Measurements from ENCODE around the gene UBR3.

UBR3 gene

DNA sequence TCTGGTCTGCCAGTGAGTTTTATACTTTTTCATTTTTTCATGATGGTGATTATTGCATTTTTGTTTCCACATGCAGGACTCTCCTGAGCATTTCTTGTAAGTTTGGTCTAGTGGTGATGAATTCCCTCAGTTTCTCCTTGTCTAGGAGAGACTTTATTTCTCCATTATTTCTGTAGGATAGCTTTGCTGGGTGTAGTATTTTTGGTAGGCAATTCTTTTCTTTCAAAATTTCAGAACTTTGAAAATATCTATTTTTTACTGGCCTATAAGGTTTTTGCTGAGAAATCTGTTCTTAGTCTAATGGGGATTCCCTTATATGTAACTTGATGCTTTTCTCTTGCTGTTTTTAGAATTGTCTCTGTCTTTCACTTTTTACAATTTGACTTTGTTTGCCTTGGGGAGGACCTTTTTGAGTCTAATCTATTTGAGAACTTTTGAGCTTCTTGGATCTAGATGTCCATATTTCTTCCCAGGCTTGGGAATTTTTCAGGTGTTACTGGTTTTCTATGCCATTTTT lies 149.1 kb downstream of the UBR3 start:
- TF ChIP-seq CTCF (IDR thresholded peaks at IDR 0.05; ENCODE audit: insufficient read depth, missing control alignments), result no peak
- no peak for DNase-seq (ENCODE audit: insufficient read length, low spot score)
- FAIRE-seq, result no peak

GRCh38 chr2:169977530-169977929 lies 150.3 kb downstream of the UBR3 start:
- FAIRE-seq (no peak), DNase-seq (ENCODE audit: insufficient read length, low spot score) (no peak)
- no peak for TF ChIP-seq CTCF (IDR thresholded peaks at IDR 0.05; ENCODE audit: insufficient read depth, missing control alignments)

DNA sequence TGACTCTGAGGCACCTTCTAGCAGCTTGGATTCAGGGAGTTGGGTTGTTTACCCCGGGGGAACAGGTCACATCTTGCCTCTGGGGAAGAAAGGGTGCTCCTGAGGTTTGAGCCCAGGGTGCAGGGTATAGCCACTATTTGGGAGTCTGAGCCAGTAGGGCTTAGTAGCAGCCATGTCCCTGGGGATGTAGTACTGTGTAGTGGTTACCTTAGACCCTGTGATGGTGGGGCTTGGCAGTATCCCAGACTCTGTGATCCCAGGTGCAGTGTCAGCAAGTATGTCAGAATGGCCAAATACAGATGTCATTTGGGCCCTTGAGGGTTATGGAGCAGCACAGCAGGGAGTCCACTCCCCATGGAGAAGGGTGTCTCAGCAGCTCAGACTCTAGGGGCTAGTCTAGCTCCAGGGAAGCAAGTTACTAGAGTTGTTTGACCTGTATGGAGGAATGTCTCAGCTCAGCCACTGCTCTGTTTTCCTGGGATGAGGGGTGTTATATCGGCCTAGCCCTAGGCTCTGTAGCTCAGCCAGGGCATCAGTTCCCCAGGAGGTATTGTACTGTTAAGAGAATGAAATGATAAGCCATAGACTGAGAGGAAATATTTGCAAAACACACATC lies 151.3 kb downstream of the UBR3 start:
- FAIRE-seq (no peak), DNase-seq (ENCODE audit: insufficient read length, low spot score) (no peak)
- TF ChIP-seq CTCF (IDR thresholded peaks at IDR 0.05; ENCODE audit: insufficient read depth, missing control alignments), result no peak

- TF ChIP-seq CTCF (IDR thresholded peaks at IDR 0.05; ENCODE audit: insufficient read depth, missing control alignments), result no peak
- DNase-seq (ENCODE audit: insufficient read length, low spot score) (no peak), FAIRE-seq (peak; percentile 46)
These were observed 151.8 kb downstream of the UBR3 start for GRCh38 chr2:169979025-169979424.

DNA sequence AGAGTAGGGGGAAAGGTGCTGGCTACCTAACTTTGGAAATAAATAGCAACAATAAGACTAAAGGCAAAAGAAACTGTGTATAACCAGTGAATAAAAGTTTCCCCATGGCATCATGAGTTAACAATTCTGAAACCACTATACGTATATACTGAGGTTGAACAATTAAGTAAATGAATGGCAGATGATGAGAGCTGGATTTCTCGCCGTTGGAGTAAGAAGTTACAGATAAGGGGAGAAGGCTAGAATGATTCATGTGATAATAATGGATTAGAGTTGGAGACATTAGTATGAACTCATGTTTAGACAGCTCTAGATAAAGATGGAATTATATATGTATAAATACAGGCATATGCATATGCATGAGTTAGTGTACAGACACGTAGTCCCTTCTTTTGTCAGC lies 152.7 kb downstream of the UBR3 start:
- no peak for TF ChIP-seq CTCF (IDR thresholded peaks at IDR 0.05; ENCODE audit: insufficient read depth, missing control alignments)
- DNase-seq (ENCODE audit: insufficient read length, low spot score) (no peak), FAIRE-seq (no peak)

DNA sequence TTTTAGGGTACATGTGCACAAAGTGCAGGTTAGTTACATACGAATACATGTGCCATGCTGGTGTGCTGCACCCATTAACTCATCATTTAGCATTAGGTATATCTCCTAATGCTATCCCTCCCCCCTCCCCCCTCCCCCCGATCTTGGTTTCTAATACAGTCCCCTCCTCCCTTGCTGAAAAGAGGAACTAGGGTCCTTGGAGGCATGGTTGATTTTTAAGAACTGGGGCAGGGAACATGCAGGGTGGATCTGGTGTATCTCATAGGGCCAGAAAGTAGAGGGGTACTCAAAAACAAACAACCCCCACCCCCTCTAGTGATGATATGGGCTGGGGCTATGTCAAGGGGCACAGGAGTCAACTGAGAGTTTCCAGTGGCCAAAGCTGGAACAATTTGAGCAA lies 153.4 kb downstream of the UBR3 start:
- no peak for FAIRE-seq
- TF ChIP-seq CTCF (IDR thresholded peaks at IDR 0.05; ENCODE audit: insufficient read depth, missing control alignments), result no peak
- DNase-seq (ENCODE audit: insufficient read length, low spot score), result no peak

DNA sequence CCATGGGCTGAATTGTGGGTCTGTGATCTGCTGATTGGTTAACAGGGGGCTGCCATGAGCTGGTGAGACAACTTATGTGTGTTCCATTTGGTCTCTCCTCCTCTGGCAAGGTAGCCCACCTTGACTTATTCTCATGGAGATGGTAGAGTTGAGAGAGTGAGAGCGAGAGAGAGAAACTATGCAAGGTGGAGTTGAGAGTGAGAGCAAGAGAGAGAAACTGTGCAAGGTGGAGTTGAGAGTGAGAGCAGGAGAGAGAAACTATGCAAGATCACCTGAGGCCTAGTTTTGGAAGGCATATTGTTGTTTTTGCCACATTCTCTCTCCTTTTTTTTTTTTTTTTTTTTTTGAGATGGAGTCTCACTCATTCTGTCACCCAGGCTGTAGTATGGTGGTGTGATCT lies 155.7 kb downstream of the UBR3 start:
- TF ChIP-seq CTCF (IDR thresholded peaks at IDR 0.05; ENCODE audit: insufficient read depth, missing control alignments), result no peak
- FAIRE-seq (no peak), DNase-seq (ENCODE audit: insufficient read length, low spot score) (no peak)

Measured in D721Med (cell line).